ENCODE data around the gene PHLDA2.

DNA sequence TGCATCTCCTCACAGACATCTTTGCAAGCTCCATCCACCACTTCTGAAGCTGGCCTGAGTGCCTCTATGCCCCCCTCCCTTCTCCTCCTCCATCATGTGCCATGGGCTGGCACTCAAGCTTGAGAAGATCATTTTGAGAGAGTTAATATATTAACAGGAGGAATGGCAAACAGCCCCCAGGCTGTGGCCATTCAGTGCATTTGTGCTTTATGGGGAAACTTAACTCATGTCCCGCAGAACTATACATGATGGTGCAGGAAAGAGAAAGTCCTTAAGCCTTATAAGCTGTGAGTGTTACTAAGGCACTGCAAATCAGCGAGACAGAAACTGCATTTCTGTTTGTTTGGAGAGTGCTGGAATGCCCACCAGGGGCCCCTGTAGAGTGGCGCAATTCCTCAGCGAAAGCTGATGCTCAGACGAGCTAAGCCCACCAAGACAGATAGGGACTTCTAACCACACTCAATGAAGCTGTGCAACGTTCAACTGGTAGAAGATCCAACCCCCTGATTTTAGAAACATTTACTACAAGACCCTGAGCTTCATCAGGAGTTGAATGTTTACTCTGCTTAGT is 26.8 kb upstream of the PHLDA2 start:
- TF ChIP-seq, protein P1, sequence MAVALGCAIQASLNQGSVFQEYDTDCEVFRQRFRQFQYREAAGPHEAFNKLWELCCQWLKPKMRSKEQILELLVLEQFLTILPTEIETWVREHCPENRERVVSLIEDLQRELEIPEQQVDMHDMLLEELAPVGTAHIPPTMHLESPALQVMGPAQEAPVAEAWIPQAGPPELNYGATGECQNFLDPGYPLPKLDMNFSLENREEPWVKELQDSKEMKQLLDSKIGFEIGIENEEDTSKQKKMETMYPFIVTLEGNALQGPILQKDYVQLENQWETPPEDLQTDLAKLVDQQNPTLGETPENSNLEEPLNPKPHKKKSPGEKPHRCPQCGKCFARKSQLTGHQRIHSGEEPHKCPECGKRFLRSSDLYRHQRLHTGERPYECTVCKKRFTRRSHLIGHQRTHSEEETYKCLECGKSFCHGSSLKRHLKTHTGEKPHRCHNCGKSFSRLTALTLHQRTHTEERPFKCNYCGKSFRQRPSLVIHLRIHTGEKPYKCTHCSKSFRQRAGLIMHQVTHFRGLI (tag by site-specific recombination; IDR thresholded peaks at IDR 0.05): no peak
- no peak for TF ChIP-seq ZNF335 (tag by site-specific recombination; conservative IDR thresholded peaks at IDR 0.05)
- TF ChIP-seq, protein P2, sequence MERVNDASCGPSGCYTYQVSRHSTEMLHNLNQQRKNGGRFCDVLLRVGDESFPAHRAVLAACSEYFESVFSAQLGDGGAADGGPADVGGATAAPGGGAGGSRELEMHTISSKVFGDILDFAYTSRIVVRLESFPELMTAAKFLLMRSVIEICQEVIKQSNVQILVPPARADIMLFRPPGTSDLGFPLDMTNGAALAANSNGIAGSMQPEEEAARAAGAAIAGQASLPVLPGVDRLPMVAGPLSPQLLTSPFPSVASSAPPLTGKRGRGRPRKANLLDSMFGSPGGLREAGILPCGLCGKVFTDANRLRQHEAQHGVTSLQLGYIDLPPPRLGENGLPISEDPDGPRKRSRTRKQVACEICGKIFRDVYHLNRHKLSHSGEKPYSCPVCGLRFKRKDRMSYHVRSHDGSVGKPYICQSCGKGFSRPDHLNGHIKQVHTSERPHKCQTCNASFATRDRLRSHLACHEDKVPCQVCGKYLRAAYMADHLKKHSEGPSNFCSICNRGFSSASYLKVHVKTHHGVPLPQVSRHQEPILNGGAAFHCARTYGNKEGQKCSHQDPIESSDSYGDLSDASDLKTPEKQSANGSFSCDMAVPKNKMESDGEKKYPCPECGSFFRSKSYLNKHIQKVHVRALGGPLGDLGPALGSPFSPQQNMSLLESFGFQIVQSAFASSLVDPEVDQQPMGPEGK (tag by site-specific recombination; IDR thresholded peaks at IDR 0.05): no peak
- TF ChIP-seq YY1 (tag by site-specific recombination; IDR thresholded peaks at IDR 0.05): no peak
- TF ChIP-seq ZNF521 (tag by site-specific recombination; IDR thresholded peaks at IDR 0.05): no peak
- TF ChIP-seq ZNF530 (tag by site-specific recombination; IDR thresholded peaks at IDR 0.05; ENCODE audit: low read depth): no peak
- TF ChIP-seq CTCF (tag by site-specific recombination; IDR thresholded peaks at IDR 0.05): no peak
- TF ChIP-seq SALL2 (tag by site-specific recombination; IDR thresholded peaks at IDR 0.05; ENCODE audit: borderline replicate concordance): no peak
- no peak for TF ChIP-seq ZNF747 (tag by site-specific recombination; IDR thresholded peaks at IDR 0.05)
- TF ChIP-seq ZIC2 (tag by site-specific recombination; IDR thresholded peaks at IDR 0.05): no peak
